K562 (cell line): ENCODE results near the gene CEL.
"Not testable (repeated sequence)": the region's sequence is repeated elsewhere in the genome, so short reads cannot be mapped to it uniquely, and the experiment has no call there.

Experiments used
- ASH1L ChIP-seq: fragments of 450-650 bp; IDR thresholded peaks from 2 replicates; pipeline ENCODE4 v1.6.1; 2018; ENCODE audit warnings: borderline replicate concordance, mild to moderate bottlenecking, low read depth; ENCODE audit not compliant: partially characterized antibody
- KDM5B ChIP-seq: fragments of 200-600 bp; sonication (generic); IDR thresholded peaks from 2 replicates; pipeline ENCODE4 v1.6.1; 2012; ENCODE audit warnings: low read depth, mild to moderate bottlenecking, moderate library complexity, low read length, control low read depth, inconsistent platforms; ENCODE audit not compliant: insufficient replicate concordance
- POLR2A ChIP-seq: fragments of 450-650 bp; conservative IDR thresholded peaks from 2 replicates; pipeline ENCODE4 v1.6.1; 2016
- XRCC3 ChIP-seq: fragments of 450-650 bp; IDR thresholded peaks from 2 replicates; pipeline ENCODE4 v1.6.1; 2017; ENCODE audit warnings: mild to moderate bottlenecking, moderate library complexity
- TF ChIP-seq, protein P1 (sequence below), 3 experiments: IDR thresholded peaks in 2 of 3; conservative IDR thresholded peaks in 1 of 3; 2 replicates each; pipeline ENCODE4 v1.5.1; 2011 to 2012; ENCODE audit warnings: low read length in 3 of 3, mild to moderate bottlenecking in 3 of 3, control low read depth in 2 of 3, improper control_type of control experiment in 1 of 3, inconsistent platforms in 1 of 3, low read depth in 1 of 3, mixed read lengths in 1 of 3, moderate library complexity in 1 of 3; ENCODE audit not compliant: insufficient read depth in 2 of 3

DNA sequence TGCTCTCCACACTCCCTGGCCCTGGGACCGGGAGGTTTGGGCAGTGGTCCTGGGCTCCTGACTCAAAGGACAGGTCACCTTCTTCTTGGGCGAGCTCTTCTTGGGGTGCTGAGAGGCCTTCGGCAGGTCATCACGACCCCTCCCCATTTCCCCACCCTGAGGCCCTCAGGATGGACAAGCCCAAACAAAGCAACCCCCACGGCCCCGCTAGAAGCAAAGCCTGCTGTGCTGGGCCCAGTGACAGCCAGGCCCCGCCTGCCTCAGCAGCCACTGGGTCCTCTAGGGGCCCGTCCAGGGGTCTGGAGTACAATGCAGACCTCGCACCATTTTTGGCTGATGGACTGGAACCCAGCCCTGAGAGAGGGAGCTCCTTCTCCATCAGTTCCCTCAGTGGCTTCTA, 21.9 kb downstream of the CEL start:
- not testable (repeated sequence) for TF ChIP-seq ASH1L, KDM5B, XRCC3, POLR2A
- TF ChIP-seq, protein P1, sequence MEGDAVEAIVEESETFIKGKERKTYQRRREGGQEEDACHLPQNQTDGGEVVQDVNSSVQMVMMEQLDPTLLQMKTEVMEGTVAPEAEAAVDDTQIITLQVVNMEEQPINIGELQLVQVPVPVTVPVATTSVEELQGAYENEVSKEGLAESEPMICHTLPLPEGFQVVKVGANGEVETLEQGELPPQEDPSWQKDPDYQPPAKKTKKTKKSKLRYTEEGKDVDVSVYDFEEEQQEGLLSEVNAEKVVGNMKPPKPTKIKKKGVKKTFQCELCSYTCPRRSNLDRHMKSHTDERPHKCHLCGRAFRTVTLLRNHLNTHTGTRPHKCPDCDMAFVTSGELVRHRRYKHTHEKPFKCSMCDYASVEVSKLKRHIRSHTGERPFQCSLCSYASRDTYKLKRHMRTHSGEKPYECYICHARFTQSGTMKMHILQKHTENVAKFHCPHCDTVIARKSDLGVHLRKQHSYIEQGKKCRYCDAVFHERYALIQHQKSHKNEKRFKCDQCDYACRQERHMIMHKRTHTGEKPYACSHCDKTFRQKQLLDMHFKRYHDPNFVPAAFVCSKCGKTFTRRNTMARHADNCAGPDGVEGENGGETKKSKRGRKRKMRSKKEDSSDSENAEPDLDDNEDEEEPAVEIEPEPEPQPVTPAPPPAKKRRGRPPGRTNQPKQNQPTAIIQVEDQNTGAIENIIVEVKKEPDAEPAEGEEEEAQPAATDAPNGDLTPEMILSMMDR (IDR thresholded peaks at IDR 0.05 in 2 of 3, conservative IDR thresholded peaks at IDR 0.05 in 1 of 3; ENCODE audit: insufficient read depth in 2 of 3, low read depth in 1 of 3, low read length in 3 of 3) = not testable (repeated sequence)
